Fibroblast of skin of right biceps (primary cell): Measurements from ENCODE around the gene TXNDC12.
"Not testable (repeated sequence)": the region's sequence is repeated elsewhere in the genome, so short reads cannot be mapped to it uniquely, and the experiment has no call there.

Experiments
- DNase-seq: peaks from one replicate; pipeline ENCODE4 v3.0.0-alpha.2; 2013

Gene TXNDC12

GRCh38 chr1:52045666-52046195, 9.3 kb downstream of the TXNDC12 start:
- not testable (repeated sequence) for DNase-seq

DNA sequence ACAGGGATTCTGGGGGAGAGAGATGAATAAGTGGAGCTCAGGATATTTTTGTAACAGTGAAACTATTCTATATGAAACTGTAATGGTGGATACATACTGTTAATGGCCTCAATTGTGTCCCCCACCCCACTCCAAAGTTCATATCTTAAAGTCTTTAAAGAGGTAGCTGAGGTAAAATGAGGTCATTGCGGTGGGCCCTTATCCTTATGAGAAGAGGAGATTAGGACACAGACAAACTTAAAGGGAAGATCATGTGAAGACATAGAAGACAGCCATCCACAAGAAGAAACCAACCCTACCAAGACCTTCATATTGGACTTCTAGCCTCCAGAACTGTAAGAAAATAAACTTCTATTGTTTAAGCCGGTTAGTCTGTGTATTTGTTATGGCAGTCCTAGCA, 9.8 kb downstream of the TXNDC12 start:
- DNase-seq: no peak

- DNase-seq: no peak
Measured at GRCh38 chr1:52041551-52042185, 13.3 kb downstream of the TXNDC12 start.

DNA sequence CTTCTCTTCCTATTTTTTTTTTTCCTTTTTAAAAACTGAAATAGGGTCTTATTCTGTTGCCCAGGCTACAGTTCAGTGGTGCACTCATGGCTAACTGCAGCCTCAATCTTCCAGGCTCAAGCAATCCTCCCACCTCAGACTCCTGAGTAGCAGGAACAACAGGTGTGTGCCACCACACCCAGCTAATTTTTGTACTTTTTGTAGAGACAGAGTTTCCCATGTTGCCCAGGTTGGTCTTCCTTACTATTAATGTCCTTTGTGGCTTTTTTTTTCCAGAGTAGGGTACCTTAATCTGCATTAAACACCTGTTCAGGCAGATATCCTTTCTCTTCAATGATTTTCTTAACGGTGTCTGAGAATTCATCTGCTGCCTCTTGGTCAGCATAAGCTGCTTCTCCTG, 17.1 kb downstream of the TXNDC12 start:
- no peak for DNase-seq

DNA sequence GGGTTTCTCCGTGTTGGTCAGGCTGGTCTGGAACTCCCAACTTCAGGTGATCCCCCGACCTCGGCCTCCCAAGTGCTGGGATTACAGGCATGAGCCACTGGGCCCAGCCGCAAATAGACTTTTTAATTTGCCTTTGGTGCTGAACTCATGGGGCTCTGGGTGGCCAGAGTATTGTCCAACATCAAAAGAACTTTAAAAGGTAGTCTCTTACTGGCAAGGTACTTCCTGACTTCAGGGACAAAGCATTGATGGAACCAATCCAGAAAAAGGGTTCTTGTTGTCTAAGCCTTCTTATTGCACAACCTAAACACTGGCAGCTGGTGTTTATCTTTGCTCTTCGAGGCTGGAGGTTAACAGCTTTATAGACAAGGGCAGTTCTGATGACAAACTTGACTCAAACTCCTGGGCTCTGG, 17.6 kb downstream of the TXNDC12 start:
- DNase-seq: no peak

DNA sequence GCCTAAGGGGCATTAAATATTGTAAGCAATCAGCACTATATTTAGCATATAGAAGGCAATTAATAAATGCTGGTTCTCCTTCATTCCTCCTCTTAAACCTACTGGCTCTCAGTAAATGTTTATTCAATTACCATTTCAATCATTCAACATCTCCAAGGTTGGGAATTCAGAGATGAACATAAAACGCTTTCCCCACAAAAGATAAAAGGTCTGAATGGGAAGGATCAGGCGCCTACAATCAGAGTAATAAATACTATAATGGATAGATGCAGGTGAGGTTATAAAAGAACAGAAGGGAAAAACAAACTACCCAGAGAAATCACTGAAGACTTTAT, 21.0 kb downstream of the TXNDC12 start:
- no peak for DNase-seq

GRCh38 chr1:52033190-52034049, 21.6 kb downstream of the TXNDC12 start, which contains the start of gene KTI12:
KTI12 (minus strand) TSS chr1:52033810; CDS start chr1:52033761, 49 bp downstream.
- DNase-seq: peak; percentile 92

DNA sequence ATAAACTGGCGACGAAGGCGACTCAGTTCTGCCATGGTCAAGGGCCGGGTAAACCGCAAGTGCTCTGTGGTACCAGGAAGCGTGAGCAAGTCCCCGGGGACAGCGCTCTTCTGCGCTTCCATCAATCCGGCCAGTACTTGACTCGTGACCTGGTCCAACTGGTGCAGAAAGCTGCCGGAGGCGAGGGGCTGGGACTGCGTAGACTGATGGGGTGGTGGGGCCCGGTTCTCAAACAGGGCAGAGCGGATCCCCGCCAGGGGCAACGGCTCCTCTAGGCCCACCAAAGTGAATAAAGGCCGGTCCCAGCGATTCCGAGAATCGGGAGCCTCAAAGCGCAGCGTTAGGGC, 22.2 kb downstream of the TXNDC12 start:
- DNase-seq: peak; percentile 49

DNA sequence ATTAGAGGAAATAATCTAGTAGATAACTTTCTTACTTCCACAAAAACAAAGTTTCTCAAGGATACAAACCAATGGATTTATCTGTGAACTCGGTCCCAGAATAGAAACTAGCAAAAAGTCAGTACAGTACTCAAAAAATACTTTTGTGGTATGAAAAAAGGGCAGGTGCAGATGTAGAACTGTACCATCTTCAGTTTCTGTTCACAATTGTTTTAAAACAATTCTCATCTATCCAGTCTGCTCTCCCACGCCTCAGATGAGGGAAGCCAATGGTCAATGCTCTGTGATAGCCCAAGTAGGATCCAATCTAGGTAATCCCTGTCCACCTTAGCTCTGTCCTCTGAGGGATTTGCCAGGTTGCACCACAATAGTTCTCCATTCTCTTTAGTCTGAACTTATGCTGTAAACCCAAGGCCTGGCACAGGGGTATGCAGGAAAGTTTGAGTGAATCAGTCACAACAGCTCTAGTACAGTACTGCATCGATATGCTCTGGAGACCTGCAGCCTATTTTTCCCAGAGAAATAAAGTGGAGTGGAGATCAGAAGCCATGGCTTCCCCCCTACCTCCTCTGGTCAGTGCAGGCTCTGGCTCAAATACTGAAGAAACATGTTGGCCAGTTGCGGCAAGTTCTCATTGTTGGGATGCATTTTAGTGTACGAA, 22.7 kb downstream of the TXNDC12 start:
- no peak for DNase-seq

DNA sequence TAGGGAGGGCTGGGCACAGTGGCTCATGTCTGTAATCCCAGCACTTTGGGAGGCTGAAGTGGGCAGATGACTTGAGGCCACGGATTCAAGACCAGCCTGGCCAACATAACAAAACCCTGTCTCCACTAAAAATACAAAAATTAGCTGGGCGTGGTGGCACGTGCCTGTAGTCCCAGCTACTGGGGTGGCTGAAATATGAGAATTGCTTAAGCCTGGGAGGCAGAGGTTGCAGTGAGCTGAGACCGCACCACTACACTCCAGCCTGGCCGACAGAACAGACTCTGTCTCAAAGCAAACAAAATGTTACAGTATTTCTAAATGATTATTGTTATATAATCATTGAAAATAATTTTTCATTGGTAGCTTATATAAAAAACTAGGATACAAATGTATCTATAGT, 26.2 kb downstream of the TXNDC12 start:
- not testable (repeated sequence) for DNase-seq

DNA sequence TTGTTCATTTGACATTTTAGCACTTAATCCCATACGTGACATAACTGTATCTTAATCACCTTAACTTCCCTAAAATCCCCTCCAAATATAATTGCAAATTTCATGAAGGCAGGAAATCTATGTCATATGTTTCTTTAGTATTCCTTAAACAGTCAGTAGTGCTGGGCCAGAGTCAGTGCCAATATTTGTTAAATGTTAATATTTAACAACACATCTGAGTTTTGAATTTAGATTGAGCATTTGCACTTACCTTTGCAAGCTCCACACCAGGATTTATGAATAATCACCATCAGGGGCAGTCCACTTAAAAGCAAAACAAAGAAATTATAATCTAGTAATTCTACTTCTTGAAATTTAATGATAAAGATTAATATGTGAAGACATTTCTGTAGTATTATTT, 26.7 kb downstream of the TXNDC12 start:
- DNase-seq: no peak

DNA sequence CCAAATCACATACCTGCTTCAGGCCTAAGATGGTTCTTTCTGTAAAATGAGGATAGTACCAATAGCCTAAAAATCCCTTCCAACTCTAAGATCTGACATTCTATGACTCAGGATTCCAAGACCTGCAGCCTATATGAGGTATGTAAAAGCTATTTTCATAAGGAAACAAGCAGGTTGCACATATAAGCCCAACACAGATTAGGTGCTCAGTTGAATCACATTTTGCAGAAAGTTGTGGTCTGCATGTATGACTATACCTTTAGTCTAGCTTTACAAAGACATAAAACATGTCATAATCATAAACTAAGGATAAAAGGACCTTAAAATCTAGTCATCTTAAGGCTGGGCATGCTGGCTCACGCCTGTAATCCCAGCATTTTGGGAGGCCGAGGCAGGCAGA, 28.7 kb downstream of the TXNDC12 start:
- no peak for DNase-seq

GRCh38 chr1:52022133-52022532, 32.9 kb downstream of the TXNDC12 start:
- no peak for DNase-seq

- no peak for DNase-seq
Measured at GRCh38 chr1:52008071-52008809, 46.8 kb downstream of the TXNDC12 start.

- DNase-seq: peak; percentile 39
Measured at GRCh38 chr1:52007215-52008002, 47.6 kb downstream of the TXNDC12 start.

DNA sequence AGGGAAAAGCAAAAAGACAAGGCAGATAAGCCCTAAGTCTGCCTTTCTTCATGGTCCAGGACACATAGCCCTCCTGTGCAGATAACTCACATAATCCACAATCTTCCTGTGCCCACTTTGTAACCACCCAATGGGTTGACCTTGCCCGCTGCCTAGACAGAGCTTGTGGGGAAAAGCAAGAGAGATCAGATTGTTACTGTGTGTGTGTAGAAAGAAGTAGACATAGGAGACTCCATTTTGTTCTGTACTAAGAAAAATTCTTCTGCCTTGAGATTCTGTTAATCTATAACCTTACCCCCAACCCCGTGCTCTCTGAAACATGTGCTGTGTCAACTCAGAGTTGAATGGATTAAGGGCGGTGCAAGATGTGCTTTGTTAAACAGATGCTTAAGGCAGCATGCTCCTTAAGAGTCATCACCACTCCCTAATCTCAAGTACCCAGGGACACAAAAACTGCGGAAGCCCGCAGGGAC, 48.9 kb downstream of the TXNDC12 start:
- DNase-seq: not testable (repeated sequence)

DNA sequence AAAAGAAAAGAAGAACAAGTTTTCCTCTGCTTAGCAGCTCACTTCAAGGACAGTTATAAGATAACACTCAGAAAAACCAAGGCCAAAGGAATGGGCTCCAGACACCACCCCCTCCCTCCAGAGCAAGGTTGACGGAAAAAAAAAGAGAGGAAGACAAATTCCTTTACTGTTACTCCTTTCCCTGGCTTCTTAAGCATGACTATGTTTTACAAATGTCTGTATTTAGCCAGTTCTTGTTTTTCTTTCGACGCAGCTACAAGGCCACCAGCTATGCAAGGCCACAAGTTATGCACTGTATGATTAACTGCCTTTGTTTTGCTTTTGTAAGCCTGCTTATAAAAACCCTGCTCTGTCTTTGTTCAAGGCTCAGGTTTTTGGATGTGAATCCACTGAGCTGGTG, 49.4 kb downstream of the TXNDC12 start:
- DNase-seq: peak; percentile 96

- DNase-seq: no peak
Measured at GRCh38 chr1:52003877-52004276, 51.1 kb downstream of the TXNDC12 start.

DNA sequence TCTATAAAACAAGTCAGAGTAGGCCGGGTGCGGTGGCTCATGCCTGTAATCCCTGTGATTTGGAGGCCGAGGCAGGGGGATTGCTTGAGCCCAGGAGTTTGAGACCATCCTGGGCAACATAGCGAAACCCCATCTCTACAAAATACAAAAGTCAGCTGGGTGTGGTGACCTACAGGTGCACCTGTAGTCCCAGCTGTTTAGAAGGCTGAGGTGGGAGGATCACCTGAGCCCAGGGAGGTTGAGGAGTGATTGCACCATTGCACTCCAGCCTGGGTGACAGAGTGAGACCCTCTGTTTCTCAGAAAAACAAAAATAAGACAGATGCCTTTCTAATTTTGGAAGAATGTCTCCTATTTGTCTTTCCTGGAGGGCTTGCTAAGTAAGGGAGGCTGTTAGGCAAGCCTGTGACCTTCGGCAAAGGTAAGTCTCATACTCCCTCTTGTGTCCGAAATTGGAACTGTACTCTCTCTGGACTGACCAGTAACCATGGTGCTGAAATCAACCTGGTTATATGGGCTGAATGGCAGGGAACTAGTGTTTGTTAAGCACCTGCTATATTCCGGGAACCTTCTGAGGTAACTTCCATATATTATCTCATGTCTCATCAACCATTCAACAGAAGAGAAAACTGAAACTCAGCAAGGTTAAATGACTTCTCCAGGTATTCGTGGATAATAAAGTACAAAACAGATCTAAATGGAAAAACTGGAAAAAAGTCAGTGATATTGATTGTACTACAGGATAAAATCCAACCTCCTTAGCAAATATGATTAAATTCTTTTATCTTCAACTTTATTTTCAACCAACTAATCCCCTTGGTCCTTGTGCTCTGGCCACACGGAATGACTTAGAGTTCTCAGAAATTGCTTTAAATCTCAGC, 52.7 kb downstream of the TXNDC12 start:
- DNase-seq: peak; percentile 86

DNA sequence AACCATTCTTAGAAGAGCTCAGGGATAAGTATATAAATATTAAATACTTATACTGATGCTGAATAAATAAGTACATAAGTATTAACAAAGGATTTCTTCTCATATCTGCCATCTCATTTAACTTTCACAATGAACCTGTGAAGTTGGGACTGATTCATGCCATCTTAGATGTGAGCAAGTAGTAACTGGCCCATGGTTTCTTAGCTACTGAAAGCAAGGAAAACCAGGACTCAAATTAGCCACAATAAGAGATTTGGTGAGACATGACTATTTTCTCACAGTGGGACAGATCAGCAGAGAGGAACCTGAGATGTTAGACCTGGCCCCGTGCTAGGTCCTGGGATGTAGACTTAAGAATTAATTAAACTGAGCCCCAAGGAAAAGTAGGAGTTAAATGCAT, 56.3 kb downstream of the TXNDC12 start:
- DNase-seq: no peak

DNA sequence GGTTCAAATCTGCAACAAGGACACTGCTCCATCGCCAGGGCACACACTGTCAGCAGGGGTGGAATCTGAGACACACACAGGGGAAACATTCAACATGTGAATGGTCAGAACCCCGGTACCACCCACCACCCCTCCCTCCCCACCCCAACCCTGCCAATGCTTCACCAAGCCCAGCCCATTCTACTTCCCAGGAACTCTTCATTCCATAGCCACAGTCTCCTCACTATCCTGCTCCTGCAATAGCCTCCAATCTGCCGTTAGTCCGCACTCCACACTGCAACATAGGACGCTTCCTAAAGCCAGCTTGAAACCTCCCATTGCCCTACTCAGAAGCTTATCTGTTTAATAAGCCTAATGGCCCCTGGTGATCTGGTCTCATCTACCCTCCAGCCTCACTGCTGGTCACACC, 57.0 kb downstream of the TXNDC12 start:
- DNase-seq: no peak
